ENCODE results near the gene VPS13C. TPM values are rescaled to one million over a fixed set of nuclear protein-coding genes. Genes with fewer than 3 reads are reported as not detected.

Gene VPS13C
- total and polyA plus RNA-seq, 8 donors, result 8.8 to 49.6 (median 27.9) TPM

- ATAC-seq (no peak), FAIRE-seq (no peak), DNase-seq (no peak)
- H3K9me3 ChIP-seq, result no peaks in the 10 kb centered on the region
- no peaks in the 10 kb centered on the region for H3K4me1 ChIP-seq
- intact Hi-C loops (cut with DNase I), result no loop called here
- H3K4me3 ChIP-seq, result no peak overlapping the region
- no peaks in the 10 kb centered on the region for H3K27me3 ChIP-seq
- no peak for TF ChIP-seq CTCF (IDR thresholded peaks at IDR 0.05)
- H3K27ac ChIP-seq, result no peak overlapping the region
- WGBS, 2 donors, result 85 to 92% methylated on average over 9 of the region's 9 CpGs
- H3K36me3 ChIP-seq, result no peaks in the 10 kb centered on the region
These were observed 218.8 kb downstream of the VPS13C start for GRCh38 chr15:61841466-61841865.

GRCh38 chr15:61840090-61840489 is 220.2 kb downstream of the VPS13C start:
- intact Hi-C loops (cut with DNase I), result no loop called here
- no peaks in the 10 kb centered on the region for H3K4me1 ChIP-seq
- no peaks in the 10 kb centered on the region for H3K36me3 ChIP-seq
- ATAC-seq, result no peak
- no peak overlapping the region for H3K4me3 ChIP-seq
- H3K9me3 ChIP-seq, result no peaks in the 10 kb centered on the region
- no peak for TF ChIP-seq CTCF (IDR thresholded peaks at IDR 0.05)
- no peak for FAIRE-seq
- H3K27me3 ChIP-seq, result no peaks in the 10 kb centered on the region
- DNase-seq, result no peak
- H3K27ac ChIP-seq, result no peak overlapping the region
- WGBS, 2 donors, result 69 to 75% methylated on average over 12 of the region's 12 CpGs

- no peak for TF ChIP-seq CTCF (IDR thresholded peaks at IDR 0.05)
- ATAC-seq, result no peak
These were observed 220.7 kb downstream of the VPS13C start for GRCh38 chr15:61839546-61839945.

GRCh38 chr15:61835496-61836106 is 224.6 kb downstream of the VPS13C start:
- peak; percentile 65 to 85 (median 82) for ATAC-seq
- no peaks in the 10 kb centered on the region for H3K27me3 ChIP-seq
- 6 to 7% methylated on average over 9 of the region's 9 CpGs for WGBS, 2 donors
- peak; percentile 22 to 79 (median 67) for DNase-seq
- H3K9me3 ChIP-seq, result no peaks in the 10 kb centered on the region
- no peaks in the 10 kb centered on the region for H3K36me3 ChIP-seq
- H3K27ac ChIP-seq, result no peak overlapping the region
- no peak overlapping the region for H3K4me3 ChIP-seq
- FAIRE-seq, result no peak
- no peaks in the 10 kb centered on the region for H3K4me1 ChIP-seq
- intact Hi-C loops (cut with DNase I), result loop anchor here in 1 of 3 donors (10.0 kb wide), 1 partner anchor 661 kb away; no protein-coding TSS in a partner anchor
- peak; percentile 88 to 93 (median 91) for TF ChIP-seq CTCF (IDR thresholded peaks at IDR 0.05)

More at GRCh38 chr15:61839546-61839945, 220.7 kb downstream of the VPS13C start:
- WGBS, 2 donors, result 71 to 85% methylated on average over 8 of the region's 8 CpGs
- Histone ChIP-seq H3K27ac (no peak overlapping the region), H3K9me3 (no peaks in the 10 kb centered on the region), H3K27me3 (no peaks in the 10 kb centered on the region), H3K36me3 (no peaks in the 10 kb centered on the region), H3K4me3 (no peak overlapping the region), H3K4me1 (no peaks in the 10 kb centered on the region)
- DNase-seq (no peak), FAIRE-seq (no peak)
- intact Hi-C loops (cut with DNase I), result loop anchor here in 1 of 3 donors (10.0 kb wide), 1 partner anchor 665 kb away; no protein-coding TSS in a partner anchor

- no peak for DNase-seq
- Histone ChIP-seq H3K9me3 (no peaks in the 10 kb centered on the region), H3K27ac (no peak overlapping the region), H3K4me3 (no peak overlapping the region), H3K4me1 (no peaks in the 10 kb centered on the region), H3K27me3 (no peaks in the 10 kb centered on the region), H3K36me3 (no peaks in the 10 kb centered on the region)
- no peak for FAIRE-seq
- TF ChIP-seq CTCF (IDR thresholded peaks at IDR 0.05), result no peak
- 63 to 66% methylated on average over 9 of the region's 9 CpGs for WGBS, 2 donors
- ATAC-seq, result no peak
- intact Hi-C loops (cut with DNase I), result loop anchor here in 1 of 3 donors (10.0 kb wide), 1 partner anchor 660 kb away; no protein-coding TSS in a partner anchor
These were observed 225.2 kb downstream of the VPS13C start for GRCh38 chr15:61835029-61835428.
